ENCODE results near the gene TPST1.
A peak's percentile ranks its signal among the peaks of the same experiment; 100 is the strongest.

The TPST1 gene

GRCh38 chr7:66189695-66190503, 15.2 kb upstream of the TPST1 start:
- H3K27me3 ChIP-seq (ENCODE audit: insufficient read depth, low read length), result no peaks in the 10 kb centered on the region
- no peaks in the 10 kb centered on the region for H3K9me3 ChIP-seq (ENCODE audit: insufficient read depth, low read depth, low read length)
- H3K36me3 ChIP-seq (ENCODE audit: insufficient read depth, low read depth, low read length), result no peaks in the 10 kb centered on the region
- no peak overlapping the region for H3K4me3 ChIP-seq (ENCODE audit: low read length)
- no peaks in the 10 kb centered on the region for H3K4me1 ChIP-seq (ENCODE audit: insufficient read depth, low read length)
- no peak overlapping the region for H3K27ac ChIP-seq (ENCODE audit: low read length)
- no peak overlapping the region for H3K9ac ChIP-seq (ENCODE audit: low read depth, low read length)

GRCh38 chr7:66190504-66190857, 14.7 kb upstream of the TPST1 start:
- H3K36me3 ChIP-seq (ENCODE audit: insufficient read depth, low read depth, low read length), result no peaks in the 10 kb centered on the region
- H3K9me3 ChIP-seq (ENCODE audit: insufficient read depth, low read depth, low read length), result no peaks in the 10 kb centered on the region
- no peak overlapping the region for H3K27ac ChIP-seq (ENCODE audit: low read length)
- no peak overlapping the region for H3K9ac ChIP-seq (ENCODE audit: low read depth, low read length)
- no peaks in the 10 kb centered on the region for H3K4me1 ChIP-seq (ENCODE audit: insufficient read depth, low read length)
- no peak overlapping the region for H3K4me3 ChIP-seq (ENCODE audit: low read length)
- H3K27me3 ChIP-seq (ENCODE audit: insufficient read depth, low read length), result no peaks in the 10 kb centered on the region

DNA sequence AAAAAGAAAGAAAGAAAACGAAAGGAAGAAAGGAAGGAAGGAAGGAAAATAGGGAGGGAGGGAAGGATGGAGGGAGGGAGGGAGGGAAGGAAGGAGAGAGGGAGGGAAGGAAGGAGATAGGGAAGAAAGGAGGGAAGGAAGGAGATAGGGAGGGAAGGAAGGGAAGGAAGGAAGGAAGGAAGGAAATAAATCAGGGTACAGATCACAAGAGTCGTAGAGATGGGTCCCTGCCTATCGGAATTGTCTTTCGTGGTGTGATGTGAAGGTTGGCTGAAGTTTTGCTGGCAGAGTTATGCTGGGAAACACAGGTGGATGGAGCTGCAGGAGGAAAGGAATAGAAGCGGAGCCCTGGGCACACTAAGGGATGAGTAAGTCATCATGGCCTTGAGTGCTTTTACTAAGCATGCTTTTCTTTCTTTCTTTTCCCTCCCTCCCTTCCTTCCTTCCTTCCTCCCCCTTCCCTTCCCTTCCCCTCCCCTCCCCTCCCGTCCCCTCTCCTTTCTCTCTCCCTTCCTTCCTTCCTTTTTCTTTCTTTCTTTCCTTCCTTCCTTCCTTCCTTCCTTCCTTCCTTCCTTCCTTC, 11.9 kb upstream of the TPST1 start:
- H3K4me3 ChIP-seq (ENCODE audit: low read length), result no peak overlapping the region
- H3K4me1 ChIP-seq (ENCODE audit: insufficient read depth, low read length), result no peaks in the 10 kb centered on the region
- no peak overlapping the region for H3K9ac ChIP-seq (ENCODE audit: low read depth, low read length)
- no peaks in the 10 kb centered on the region for H3K9me3 ChIP-seq (ENCODE audit: insufficient read depth, low read depth, low read length)
- H3K27ac ChIP-seq (ENCODE audit: low read length), result no peak overlapping the region
- H3K36me3 ChIP-seq (ENCODE audit: insufficient read depth, low read depth, low read length), result no peaks in the 10 kb centered on the region
- H3K27me3 ChIP-seq (ENCODE audit: insufficient read depth, low read length), result no peaks in the 10 kb centered on the region

DNA sequence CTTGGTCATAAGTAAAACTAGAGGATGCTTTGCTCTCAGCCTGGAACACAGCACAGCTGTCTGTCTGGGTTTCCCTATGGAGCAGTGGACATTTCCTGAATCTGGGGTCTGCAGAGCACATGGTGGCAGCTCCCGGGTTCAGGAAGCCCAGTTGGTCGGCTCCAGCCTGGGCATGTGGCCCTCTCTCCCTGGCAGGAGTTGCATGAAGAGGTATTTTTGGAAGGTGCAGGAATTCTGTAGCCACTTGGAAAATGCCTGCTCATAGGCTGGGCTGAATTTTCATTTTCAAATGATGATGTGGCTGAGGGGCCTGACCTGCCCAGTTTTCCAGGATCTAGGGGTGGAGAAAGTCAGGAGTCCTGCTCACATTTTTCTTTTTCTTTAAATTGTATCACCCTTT, 6.7 kb upstream of the TPST1 start:
- no peak overlapping the region for H3K27ac ChIP-seq (ENCODE audit: low read length)
- no peak overlapping the region for H3K4me3 ChIP-seq (ENCODE audit: low read length)
- no peaks in the 10 kb centered on the region for H3K9me3 ChIP-seq (ENCODE audit: insufficient read depth, low read depth, low read length)
- H3K27me3 ChIP-seq (ENCODE audit: insufficient read depth, low read length), result no peaks in the 10 kb centered on the region
- no peaks in the 10 kb centered on the region for H3K36me3 ChIP-seq (ENCODE audit: insufficient read depth, low read depth, low read length)
- no peaks in the 10 kb centered on the region for H3K4me1 ChIP-seq (ENCODE audit: insufficient read depth, low read length)
- no peak overlapping the region for H3K9ac ChIP-seq (ENCODE audit: low read depth, low read length)

DNA sequence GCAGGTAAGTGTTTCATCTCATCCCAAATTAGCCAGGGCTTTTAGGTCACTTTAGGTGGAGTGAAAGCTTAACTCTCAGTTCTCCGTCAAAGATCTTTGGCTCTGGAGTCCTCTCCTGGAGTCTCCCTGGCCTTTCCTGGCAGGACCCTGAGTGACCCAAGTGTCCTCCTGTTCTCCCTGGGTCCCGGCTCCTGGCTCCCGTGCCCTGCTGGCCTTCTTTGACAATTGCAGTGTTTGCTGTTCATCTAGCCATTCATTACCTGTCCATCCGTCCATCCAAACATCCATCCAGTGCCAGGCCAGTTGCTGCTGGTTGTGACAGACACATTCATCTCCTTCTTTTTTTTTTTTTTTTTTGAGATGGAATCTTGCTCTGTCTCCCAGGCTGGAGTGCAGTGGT, 6.2 kb upstream of the TPST1 start:
- H3K9ac ChIP-seq (ENCODE audit: low read depth, low read length), result no peak overlapping the region
- H3K36me3 ChIP-seq (ENCODE audit: insufficient read depth, low read depth, low read length), result no peaks in the 10 kb centered on the region
- no peaks in the 10 kb centered on the region for H3K4me1 ChIP-seq (ENCODE audit: insufficient read depth, low read length)
- no peak overlapping the region for H3K27ac ChIP-seq (ENCODE audit: low read length)
- no peak overlapping the region for H3K4me3 ChIP-seq (ENCODE audit: low read length)
- no peaks in the 10 kb centered on the region for H3K27me3 ChIP-seq (ENCODE audit: insufficient read depth, low read length)
- H3K9me3 ChIP-seq (ENCODE audit: insufficient read depth, low read depth, low read length), result no peaks in the 10 kb centered on the region

DNA sequence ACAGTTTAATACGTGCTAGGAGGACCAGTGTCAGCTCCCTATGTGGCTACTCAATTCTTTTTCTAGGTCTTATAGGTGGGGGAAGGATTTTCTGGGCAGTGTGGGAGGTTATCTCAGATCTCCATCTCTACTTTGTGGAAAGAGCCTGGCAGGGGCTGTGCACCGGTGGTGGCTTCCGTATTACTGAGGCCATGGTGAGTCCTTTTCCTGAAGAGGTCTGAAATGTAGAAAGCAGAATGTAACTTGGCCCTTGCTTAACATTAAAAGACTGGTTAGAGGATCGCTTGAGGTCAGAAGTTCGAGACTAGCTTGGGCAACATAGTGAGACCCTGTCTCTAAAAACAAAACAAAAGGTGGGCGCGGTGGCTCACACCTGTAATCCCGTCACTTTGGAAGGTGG, 2.7 kb upstream of the TPST1 start:
- Histone ChIP-seq H3K4me1 (ENCODE audit: insufficient read depth, low read length) (0 out of 2 replicates have a peak, but pooled peaks cover 5% of the 10 kb centered on the region), H3K9ac (ENCODE audit: low read depth, low read length) (no peak overlapping the region), H3K9me3 (ENCODE audit: insufficient read depth, low read depth, low read length) (no peaks in the 10 kb centered on the region), H3K36me3 (ENCODE audit: insufficient read depth, low read depth, low read length) (no peaks in the 10 kb centered on the region), H3K27ac (ENCODE audit: low read length) (no peak overlapping the region), H3K27me3 (ENCODE audit: insufficient read depth, low read length) (peaks cover 10% of the 10 kb centered on the region), H3K4me3 (ENCODE audit: low read length) (no peak overlapping the region)

DNA sequence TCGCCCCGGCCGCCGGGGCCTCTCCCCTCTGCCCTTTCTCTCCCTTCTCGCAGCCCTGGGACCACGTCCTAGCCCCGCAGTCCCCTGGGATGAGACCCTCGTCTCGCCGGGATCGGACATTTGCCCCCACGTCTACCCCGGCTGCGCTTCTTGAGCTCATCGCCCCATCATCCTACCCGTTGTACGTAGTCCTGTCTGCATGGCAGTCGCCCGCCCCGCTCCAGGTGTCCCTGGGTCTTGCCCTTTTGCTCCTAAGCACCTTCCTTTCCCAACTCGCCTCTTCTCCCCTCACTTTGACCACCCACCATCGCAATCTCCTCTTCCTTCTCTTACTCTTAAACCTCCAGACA, 582 bp downstream of the TPST1 start:
- Histone ChIP-seq H3K4me3 (ENCODE audit: low read length) (peak overlapping the region; percentile 75), H3K36me3 (ENCODE audit: insufficient read depth, low read depth, low read length) (no peaks in the 10 kb centered on the region), H3K9me3 (ENCODE audit: insufficient read depth, low read depth, low read length) (no peaks in the 10 kb centered on the region), H3K27ac (ENCODE audit: low read length) (no peak overlapping the region), H3K9ac (ENCODE audit: low read depth, low read length) (peak overlapping the region; percentile 87), H3K27me3 (ENCODE audit: insufficient read depth, low read length) (peaks cover 10% of the 10 kb centered on the region), H3K4me1 (ENCODE audit: insufficient read depth, low read length) (0 out of 2 replicates have a peak, but pooled peaks cover 5% of the 10 kb centered on the region)

GRCh38 chr7:66206119-66206933, 1.2 kb downstream of the TPST1 start:
- peak overlapping the region; percentile 87; the same call in 1 of the 2 replicates for H3K9ac ChIP-seq (ENCODE audit: low read depth, low read length)
- no peaks in the 10 kb centered on the region for H3K36me3 ChIP-seq (ENCODE audit: insufficient read depth, low read depth, low read length)
- no peak overlapping the region for H3K27ac ChIP-seq (ENCODE audit: low read length)
- H3K4me3 ChIP-seq (ENCODE audit: low read length), result peak overlapping the region; percentile 75
- peaks cover 10% of the 10 kb centered on the region for H3K27me3 ChIP-seq (ENCODE audit: insufficient read depth, low read length)
- H3K9me3 ChIP-seq (ENCODE audit: insufficient read depth, low read depth, low read length), result no peaks in the 10 kb centered on the region
- H3K4me1 ChIP-seq (ENCODE audit: insufficient read depth, low read length), result 0 out of 2 replicates have a peak, but pooled peaks cover 5% of the 10 kb centered on the region

DNA sequence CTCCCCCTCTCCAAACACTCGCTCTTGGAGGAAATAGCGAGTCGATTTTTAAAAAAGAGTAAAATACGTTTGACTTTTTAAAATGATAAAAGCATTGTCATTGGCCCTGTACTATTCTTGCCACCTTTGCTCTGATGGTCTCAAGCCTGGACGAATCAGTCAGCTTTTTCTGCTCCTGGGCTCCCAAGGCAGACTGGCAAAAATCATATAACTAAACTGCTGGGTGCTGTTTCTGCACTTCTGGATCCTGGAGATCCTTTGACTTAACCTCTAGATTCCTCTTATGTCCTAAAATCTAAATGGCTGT, 1.8 kb downstream of the TPST1 start:
- Histone ChIP-seq H3K4me3 (ENCODE audit: low read length) (no peak overlapping the region), H3K9ac (ENCODE audit: low read depth, low read length) (peak overlapping the region; percentile 32; the same call in 1 of the 2 replicates), H3K27me3 (ENCODE audit: insufficient read depth, low read length) (peaks cover 10% of the 10 kb centered on the region), H3K36me3 (ENCODE audit: insufficient read depth, low read depth, low read length) (no peaks in the 10 kb centered on the region), H3K27ac (ENCODE audit: low read length) (no peak overlapping the region), H3K9me3 (ENCODE audit: insufficient read depth, low read depth, low read length) (no peaks in the 10 kb centered on the region), H3K4me1 (ENCODE audit: insufficient read depth, low read length) (0 out of 2 replicates have a peak, but pooled peaks cover 5% of the 10 kb centered on the region)

DNA sequence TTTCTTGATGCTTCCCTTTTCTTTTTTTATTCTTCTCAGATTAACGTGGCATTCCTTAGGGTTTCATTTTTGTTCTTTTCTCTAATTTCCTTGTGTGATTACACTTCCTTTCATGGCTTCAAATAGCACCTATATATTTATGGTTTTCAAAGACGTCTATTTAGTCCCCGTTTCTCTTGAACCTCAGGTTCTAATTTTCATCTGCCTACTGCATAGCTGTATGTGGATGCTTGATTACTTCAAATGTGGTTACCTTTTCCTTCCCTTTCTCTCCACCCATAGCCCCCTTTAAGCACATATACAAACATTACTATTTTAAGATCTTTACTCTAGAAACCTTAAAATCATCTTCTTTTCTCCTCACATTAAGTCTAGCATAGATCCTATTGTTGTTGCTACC, 2.4 kb downstream of the TPST1 start:
- Histone ChIP-seq H3K9ac (ENCODE audit: low read depth, low read length) (no peak overlapping the region), H3K27ac (ENCODE audit: low read length) (no peak overlapping the region)

DNA sequence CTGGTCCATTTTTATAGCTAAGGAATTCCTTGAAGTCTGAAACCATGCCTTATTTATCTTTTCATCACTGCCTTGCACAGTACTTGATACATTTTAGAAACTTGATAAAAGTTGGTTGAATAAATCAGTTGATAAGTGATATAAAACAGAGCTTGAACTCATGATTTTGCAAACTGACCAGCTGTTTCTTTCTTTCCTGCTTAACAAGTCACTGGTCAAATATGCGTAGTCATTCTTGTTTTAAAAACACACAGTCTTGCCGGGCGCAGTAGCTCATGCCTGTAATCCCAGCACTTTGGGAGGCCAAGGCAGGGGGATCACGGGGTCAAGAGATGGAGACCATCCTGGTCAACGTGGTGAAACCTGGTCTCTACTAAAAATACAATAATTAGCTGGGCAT, 6.3 kb downstream of the TPST1 start:
- H3K27me3 ChIP-seq (ENCODE audit: insufficient read depth, low read length), result peaks cover 3% of the 10 kb centered on the region; the same call in 1 of the 2 replicates
- H3K36me3 ChIP-seq (ENCODE audit: insufficient read depth, low read depth, low read length), result no peaks in the 10 kb centered on the region
- no peak overlapping the region for H3K9ac ChIP-seq (ENCODE audit: low read depth, low read length)
- H3K9me3 ChIP-seq (ENCODE audit: insufficient read depth, low read depth, low read length), result no peaks in the 10 kb centered on the region
- H3K27ac ChIP-seq (ENCODE audit: low read length), result no peak overlapping the region
- 0 out of 2 replicates have a peak, but pooled peaks cover 3% of the 10 kb centered on the region for H3K4me1 ChIP-seq (ENCODE audit: insufficient read depth, low read length)
- H3K4me3 ChIP-seq (ENCODE audit: low read length), result no peak overlapping the region

More for the DNA sequence above, 2.4 kb downstream of the TPST1 start:
- no peaks in the 10 kb centered on the region for H3K9me3 ChIP-seq (ENCODE audit: insufficient read depth, low read depth, low read length)
- H3K36me3 ChIP-seq (ENCODE audit: insufficient read depth, low read depth, low read length), result no peaks in the 10 kb centered on the region
- 0 out of 2 replicates have a peak, but pooled peaks cover 5% of the 10 kb centered on the region for H3K4me1 ChIP-seq (ENCODE audit: insufficient read depth, low read length)
- H3K27me3 ChIP-seq (ENCODE audit: insufficient read depth, low read length), result peaks cover 10% of the 10 kb centered on the region
- no peak overlapping the region for H3K4me3 ChIP-seq (ENCODE audit: low read length)
